ENCODE measurements around the gene CST9L.

Gene CST9L

DNA sequence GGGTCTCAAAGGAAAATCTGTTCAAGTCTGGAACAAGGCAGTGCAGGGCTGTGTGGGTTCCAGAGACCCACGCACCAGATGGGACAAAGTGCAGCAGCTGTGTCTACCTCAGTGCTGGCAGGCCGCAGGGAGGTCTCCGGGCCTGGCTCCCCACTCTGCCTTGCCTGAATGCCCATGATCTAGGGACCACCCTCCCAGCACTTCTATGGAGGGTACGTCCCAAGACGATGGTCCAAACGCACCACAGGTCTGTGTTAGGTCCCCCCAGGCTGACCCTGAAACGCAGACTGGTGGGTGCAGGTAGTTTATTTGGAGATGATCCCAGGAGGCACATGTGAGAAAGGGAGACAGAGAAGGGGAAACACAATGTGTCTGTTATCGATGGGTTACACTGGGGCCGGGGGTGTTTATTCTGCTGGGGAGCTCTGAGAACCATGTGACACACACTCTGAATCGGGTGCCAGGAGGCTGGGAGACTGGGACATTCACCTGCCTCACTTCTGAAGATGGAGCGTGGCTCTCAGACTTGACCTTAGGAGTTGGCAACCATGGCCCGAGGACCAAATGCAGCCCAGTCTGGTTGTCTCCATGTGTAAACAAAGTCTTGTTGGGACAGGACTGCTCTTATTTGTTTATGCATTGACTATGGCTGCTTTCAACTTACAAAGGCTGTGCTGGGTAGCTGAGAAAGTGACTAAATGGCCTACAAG is 21.7 kb downstream of the CST9L start:
- no peak for DNase-seq

DNA sequence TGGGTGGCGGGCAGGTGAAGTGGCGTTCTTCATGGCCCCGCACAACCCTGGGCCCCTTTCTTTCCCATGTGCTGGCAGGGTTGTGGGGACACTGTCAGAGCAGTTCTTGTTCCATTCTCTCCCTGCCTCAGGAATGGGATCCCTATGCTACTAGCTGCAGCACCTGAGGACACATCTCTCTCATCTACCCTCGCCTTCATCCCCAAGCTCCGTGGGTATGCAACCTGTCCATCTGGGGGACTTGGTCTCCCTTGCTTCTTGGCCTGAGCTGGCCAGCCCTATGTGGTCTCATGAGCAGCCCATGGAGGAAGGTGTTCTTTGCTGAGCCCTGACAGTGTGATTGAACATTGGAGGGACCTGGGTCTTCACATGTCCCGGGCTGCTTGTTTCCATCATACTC is 24.2 kb downstream of the CST9L start:
- no peak for DNase-seq

DNA sequence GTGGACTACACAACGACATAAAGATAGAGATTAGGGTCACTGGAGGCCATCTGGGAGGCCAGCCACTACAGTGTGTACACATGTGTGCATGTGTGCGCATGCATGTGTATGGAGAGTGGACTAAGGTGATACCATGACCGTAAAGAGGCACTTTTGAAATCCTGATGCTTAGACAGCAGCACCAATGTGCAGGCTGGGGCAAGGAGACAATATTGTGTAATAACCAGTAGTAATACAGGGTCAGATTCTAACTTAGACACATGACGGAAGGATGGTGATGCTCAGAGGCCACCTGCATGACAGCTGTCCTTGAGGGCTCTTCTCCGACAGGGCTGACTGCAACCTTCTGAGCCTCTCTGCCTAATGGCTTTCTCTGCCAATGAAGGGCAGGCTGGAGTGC is 25.5 kb downstream of the CST9L start:
- no peak for DNase-seq

DNA sequence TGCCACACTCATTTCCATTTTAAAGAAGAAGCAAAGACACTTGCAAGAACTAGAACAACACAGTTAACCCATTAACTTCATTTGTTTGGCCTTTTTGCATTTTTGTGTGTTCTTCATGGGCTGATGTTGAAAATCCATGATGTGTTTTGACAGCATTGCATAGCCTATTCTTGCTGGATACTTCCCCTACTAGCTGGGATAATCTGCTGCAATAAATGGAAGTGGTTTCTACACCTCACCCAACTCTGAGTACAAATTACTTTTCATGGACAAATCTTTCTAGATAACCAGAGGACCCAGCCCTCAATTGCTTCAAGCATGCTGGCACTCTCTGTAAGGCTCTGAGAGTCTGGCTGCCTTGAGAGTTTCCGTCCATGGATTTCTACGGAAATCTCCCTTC is 26.5 kb downstream of the CST9L start:
- DNase-seq = peak; percentile 5 to 51 (median 34)

DNA sequence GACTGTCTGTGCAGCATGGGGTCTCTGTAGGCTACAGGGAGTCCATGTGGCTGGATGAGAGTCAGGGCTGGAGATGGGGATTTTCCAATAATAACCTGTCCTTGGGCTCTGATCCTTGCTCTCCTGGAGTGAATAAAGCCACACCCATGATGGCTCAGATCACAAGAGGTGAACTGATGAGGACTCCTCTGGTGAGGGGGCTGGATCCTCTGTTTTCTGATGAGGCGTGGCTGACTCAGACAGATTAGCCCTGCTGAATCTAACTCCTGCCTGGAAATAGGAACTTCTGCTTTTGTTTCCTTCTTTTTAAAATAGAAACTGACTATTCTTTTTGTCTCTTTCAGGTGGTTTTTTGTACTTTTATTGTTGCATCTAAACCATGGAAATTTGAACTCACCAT is 27.0 kb downstream of the CST9L start:
- peak; percentile 40 to 80 (median 76) for DNase-seq

DNA sequence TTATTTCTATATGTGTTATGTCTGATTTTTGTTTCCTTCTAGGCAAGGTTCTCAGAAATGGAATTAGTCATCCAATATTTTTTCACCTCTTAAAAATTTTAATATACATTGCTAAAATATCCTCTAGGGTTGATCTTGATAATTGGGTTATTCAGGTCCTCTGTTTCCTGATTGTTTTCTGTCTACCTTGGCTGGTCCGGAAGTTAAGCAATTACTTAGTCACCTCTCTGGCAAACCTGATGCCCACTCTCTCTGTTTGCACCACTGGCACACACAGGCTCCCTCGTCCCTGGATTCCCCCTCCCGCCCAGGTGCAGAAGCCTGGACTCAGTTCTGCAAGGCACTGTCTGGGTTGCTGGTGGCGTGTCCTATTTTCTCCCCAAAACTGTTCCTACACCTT is 27.7 kb downstream of the CST9L start:
- no peak for DNase-seq

DNA sequence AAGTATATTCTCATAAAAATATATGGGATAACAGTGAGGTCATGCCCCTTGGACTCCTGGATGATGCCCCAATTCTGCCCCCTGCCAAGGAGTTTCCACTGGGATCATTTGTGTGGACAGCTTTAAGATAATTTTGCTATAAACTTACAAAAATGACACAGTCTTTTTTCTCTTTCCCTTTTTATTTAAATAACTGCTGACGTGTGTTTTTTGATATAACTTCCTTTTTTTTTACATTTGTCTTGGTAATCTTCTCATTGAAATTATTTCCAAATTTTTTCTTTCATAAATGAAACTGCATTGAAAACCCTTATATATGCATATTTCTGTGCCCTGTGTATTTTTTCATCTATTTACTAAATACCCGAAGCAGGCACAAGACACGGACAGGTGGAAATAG is 31.3 kb downstream of the CST9L start:
- DNase-seq = peak in 2 of 4 experiments; percentile 53 to 72

DNA sequence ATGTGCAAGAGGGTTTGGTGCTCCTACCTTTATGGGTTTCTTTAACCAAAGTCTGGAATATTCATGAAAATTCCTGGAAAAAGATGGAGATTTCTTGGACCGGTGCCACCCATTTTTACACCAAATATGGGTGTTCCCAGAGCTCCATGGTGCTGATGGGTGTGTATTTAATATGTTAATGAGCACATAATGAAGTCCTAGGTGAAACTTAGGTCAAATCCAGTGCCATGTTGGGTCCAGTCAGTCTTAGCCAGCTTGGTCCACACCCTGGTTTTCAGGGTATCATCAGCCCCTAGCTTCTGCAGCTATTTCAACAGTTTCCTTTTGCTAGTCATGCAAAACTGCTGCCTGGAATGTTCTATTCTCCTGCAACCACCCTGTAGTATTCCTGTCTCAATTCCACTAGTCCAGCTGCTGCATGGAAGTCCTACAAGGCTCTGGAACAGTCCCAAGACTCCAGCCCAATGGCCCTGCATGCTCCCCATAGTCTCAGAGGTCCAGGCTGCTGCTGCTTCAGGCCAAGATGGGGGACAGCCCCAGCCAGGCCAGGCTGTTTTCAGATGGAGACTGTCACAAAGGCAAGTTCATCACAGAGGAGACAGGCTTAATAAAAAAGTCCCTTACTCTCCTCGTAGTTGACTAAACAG is 31.8 kb downstream of the CST9L start:
- peak in 1 of 4 experiments; percentile 3 for DNase-seq

DNA sequence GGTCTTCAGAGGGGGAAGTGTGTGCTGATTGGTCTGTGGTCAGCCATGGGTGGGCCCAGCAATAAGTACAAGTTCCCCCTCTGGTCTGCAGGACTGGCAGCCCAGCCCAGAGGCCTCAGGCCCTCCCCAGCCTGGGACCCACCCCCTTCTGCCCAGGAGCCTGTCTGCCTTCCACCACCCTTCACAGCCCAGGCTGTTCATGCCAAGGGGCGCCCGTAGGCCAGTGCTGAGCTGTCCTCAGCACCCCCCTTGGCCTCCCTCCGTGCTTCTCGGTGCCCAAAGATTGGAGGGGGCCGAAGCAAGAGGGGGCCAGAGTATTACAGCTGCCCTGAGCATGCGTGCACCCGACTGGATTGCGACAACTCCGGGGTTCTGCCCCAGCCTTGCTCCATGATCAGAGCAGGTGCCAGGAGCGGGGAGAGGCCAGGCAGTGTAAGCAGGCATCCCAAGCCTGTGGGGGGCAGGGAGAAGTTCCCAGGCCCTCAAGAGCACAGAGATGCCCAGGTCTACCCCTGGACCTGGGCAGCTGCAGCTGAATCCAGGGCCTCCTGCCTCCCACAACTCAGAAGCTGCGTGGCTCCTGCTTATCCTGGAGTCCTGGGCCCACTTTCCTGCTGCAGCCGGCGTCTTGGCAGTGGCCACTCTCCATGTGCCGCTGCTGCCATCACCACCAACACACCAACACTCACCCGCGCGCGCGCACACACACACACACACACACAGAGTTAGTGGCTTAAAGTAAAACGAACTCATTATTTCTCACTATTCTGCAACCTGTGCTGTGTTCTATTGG is 33.3 kb downstream of the CST9L start:
- DNase-seq = no peak

DNA sequence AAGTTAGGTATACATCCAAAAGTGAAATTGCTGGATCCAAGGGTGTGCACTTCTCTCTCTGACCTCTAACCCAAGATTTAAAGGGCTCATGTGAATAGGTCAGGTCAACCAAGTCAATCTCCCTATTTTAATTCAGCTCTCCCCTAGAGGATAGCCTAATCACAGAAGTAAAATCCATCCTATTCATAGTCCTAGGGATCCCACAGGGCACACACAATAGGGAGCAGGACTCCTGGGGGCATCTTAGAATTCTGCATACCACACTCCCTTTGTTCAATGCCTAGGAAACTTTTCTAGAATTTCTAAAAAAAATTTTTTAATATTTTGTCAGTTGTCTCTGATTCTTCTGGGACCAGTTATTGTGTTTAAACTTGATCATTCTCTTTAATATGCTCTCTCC is 35.1 kb downstream of the CST9L start:
- DNase-seq = no peak

DNA sequence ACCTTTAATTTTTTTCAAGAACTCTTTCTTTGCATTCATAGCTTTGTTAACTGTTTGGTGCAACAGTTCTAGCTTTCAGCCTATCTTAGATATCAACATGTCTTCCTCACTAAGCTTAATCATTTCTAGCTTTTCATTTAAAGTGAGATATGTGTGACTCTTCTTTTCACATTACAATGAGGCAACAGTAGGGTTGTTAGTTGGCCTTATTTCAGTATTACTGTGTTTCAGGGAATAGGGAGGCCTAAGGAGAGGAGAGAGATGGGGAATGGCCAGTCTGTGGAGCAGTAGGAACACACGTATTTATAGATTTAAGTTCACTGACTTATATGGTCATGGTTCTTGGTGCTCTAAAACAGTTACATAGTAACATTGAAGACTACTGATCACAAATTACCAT is 35.8 kb downstream of the CST9L start:
- DNase-seq = no peak

DNA sequence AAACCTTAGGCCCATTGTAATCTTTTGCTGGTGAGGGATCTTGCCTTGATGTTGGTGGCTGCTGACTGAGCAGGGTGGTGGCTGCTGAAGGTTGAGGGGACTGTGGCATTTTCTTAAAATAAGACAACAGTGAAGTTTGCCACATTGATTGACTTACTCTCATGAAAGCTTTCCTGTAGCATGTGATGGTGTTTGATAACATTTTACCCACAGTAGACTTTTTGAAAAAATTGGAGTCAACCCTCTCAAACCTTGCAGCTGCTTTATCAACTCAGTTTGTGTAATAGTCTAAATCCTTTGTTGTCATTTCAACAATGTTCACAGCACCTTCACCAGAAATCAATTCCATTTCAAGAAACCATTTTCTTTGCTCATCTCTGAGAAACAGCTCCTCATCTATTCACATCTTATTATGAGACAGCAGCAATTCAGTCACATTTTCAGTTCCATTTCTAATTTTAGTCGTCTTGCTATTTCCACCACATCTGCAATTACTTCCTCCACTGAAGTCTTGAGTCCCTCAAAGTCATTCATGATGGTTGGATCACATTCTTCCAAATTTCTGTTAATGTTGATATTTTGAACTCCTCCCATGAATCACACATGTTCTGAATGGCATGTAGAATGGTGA is 37.2 kb downstream of the CST9L start:
- DNase-seq = peak in 1 of 4 experiments; percentile 24

DNA sequence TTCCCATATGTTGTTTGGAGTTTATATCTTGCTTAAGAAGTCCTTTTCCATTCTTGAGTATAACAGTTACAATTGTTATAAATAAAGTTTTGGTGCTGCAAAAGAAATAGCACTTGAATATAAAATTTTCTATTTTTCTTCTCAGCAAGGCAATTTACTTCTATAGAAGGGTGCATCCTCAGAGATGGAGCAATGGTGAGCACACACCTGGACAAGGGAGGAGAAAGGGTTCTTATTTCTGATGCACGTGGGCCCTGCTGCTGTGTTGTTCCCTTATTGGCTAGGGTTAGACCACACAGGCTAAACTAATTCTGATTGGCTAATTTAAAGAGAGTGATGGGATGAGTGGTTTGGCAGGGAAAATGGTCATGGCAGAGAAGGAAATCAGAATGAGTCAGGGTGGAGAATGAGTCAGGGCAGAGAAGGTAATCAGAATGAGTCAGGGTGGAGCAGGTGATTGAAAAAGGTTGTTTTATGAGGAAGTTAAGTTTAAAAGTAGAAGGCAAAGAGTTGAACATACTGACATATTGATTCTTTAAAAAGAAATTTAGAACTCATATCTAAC is 39.3 kb downstream of the CST9L start:
- no peak for DNase-seq

DNA sequence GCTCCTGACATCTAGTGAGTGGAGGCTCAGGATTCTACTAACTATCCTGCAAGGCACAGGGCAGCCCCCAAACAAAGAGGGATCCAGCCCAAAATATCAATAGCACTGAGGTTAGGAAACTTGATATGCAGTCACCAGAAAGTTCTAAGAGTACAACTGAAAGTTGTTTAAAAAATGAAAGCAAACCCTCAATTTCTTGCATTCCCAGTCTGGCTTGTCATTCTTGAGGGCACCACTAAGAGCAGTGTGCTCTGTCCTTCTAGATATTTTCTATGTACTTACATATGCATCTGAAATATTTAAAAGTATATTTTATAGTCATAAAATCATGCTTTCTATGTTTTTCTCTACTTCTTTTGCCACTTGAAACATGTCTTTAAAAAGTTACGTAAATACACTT is 41.4 kb downstream of the CST9L start:
- no peak for DNase-seq

DNA sequence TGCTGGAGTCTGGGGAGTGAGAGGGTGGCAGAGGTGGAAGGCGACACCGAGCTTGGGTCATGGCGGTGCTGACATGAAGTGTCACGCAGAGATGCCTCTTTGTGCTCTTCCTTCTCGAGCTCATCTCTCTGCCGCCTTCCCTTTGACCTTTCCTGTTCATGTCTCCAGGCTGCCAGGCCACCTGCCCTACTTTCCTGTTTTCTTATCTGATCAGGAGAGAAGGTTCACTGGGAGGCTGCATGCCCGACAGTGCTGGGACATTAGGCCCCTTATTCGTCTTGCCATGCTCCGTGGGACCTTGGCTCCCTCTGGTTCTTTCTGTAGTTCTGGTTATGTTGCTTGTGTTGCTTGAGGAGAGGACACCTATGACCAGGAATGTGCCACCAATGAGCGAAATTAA is 44.1 kb downstream of the CST9L start:
- no peak for DNase-seq

DNA sequence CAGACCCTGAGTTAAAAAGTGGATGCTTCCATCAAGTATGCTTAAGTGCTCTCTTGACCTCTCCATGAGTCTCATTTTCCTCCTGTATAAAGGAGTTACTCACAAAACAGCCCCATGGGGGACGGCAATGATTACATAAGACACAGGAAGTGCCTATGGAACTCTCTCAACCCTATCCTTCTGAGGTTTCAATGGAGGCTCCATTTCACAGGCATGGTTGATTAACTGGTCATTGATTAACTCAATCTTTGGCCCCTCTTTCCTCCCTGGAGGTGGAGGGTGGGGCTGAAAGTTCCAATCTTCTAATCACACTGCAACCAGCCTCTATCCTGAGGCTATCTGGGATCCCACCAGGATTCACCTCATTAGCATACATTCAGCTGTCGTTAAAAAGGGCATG is 48.1 kb downstream of the CST9L start:
- DNase-seq = no peak

DNA sequence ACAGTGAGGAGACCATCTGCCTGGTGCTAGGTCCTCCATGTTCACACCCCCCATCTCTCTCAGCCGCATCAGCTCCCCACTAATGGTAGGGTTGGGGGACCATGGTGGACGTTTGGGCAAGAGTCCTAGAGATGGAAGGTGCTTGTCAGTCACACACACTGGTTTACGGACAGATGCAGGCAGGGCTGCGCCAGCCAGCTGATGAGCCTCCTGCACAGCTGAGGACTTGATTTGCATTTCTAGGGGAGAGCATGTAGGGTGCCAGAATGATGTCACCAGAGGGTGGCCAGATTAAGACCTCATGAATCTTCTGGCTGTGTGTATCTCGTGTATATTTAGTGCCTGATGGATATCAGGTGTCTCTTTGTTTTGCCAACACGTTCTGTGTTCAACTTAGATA is 48.7 kb downstream of the CST9L start:
- no peak for DNase-seq

DNA sequence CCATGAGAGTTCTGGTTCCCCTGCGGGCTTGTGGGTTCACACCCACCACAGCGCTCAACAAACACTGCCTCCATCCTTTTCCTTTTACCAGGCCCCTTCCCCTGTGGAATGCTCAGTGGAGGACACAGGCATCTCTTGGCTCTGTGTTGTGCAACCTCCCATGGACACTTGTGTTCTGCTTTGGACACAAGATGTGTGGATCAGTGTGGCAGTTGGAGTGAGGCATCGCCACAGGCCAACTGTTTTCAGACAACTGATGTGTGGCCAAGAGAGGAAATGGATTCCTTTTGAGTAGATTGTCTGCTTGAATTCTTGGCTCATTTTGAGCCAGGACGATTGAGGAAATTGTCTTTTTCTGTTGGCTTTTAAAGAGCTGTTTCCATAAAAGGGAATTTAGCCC is 50.6 kb downstream of the CST9L start:
- DNase-seq = no peak

DNA sequence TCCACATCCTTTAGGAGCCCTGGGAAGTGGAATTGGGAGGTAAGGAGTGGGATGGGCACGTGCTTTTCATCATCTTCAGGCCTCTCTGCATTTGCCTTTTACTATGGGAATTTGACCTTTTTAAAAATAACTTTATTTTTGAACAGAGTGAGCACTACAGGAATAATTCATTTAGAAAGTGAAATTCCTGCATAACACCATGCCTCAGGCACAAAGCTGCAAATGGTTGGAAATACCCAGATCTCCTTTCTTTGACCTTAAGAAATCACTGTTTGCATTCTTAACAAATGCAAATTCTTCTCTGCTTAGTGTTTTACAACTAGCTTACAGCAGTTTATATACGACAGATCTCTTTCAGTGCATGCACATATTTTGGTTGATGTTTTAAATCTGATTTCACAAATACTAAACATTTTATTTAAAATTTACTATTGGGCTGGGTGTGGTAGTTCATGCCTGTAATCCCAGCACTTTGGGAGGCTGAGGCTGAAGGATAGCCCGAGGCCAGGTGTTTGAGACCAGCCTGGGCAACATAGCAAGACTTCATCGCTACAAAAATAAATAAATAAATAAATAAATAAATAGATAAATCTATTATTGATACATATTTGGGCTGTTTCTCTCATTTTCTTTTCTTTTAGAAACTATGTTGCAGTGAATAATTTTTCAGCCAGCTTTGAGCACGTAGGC is 52.9 kb downstream of the CST9L start:
- DNase-seq = no peak

DNA sequence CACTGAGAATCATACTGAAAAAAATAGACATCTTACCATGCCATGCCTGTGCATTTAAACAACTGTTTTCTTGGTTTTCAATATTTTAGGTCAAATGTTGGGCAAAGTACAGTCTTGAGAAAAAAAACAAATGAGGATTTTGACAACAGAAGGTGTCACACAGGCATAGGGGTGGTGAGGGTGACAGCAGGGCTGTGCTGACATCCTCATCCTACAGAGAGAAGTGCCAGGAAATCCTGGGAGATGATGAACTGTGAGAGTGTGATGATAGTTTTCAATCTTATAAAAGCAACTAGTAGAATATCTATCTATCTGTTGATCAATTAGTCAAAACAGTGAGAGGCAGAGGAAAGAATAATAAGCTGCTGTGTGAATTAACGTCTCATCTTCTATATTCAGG is 53.4 kb downstream of the CST9L start:
- no peak for DNase-seq

All from suppressor macrophage (primary cell).